ENCODE results near the gene ANAPC2.

The ANAPC2 gene

GRCh38 chr9:137201205-137201868 is 13.0 kb upstream of the ANAPC2 start:
- H3K9me3 ChIP-seq (replicated peaks; ENCODE audit: insufficient read depth, low read length): no peaks in the 10 kb centered on the region
- no peaks in the 10 kb centered on the region for H3K36me3 ChIP-seq (replicated peaks; ENCODE audit: insufficient read depth, low read length)
- H3K4me1 ChIP-seq (ENCODE audit: low read length): peaks cover 18% of the 10 kb centered on the region
- no peaks in the 10 kb centered on the region for H3K9me2 ChIP-seq (replicated peaks; ENCODE audit: insufficient read depth, low read length)
- no peak for DNase-seq
- peaks cover 14% of the 10 kb centered on the region; the same call in 1 of the 2 replicates for H3F3A ChIP-seq (ENCODE audit: insufficient read depth, low read length)
- peak overlapping the region; percentile 50; the same call in 1 of the 2 replicates for H3K27ac ChIP-seq (ENCODE audit: low read length)
- no peaks in the 10 kb centered on the region for H4K20me1 ChIP-seq (ENCODE audit: insufficient read depth, low read length)
- no peak for TF ChIP-seq EZH2 (optimal IDR thresholded peaks at IDR 0.05; ENCODE audit: low read depth, low read length)
- TF ChIP-seq EZH2phosphoT487 (IDR thresholded peaks at IDR 0.05; ENCODE audit: low read length): no peak
- TF ChIP-seq, protein P1, sequence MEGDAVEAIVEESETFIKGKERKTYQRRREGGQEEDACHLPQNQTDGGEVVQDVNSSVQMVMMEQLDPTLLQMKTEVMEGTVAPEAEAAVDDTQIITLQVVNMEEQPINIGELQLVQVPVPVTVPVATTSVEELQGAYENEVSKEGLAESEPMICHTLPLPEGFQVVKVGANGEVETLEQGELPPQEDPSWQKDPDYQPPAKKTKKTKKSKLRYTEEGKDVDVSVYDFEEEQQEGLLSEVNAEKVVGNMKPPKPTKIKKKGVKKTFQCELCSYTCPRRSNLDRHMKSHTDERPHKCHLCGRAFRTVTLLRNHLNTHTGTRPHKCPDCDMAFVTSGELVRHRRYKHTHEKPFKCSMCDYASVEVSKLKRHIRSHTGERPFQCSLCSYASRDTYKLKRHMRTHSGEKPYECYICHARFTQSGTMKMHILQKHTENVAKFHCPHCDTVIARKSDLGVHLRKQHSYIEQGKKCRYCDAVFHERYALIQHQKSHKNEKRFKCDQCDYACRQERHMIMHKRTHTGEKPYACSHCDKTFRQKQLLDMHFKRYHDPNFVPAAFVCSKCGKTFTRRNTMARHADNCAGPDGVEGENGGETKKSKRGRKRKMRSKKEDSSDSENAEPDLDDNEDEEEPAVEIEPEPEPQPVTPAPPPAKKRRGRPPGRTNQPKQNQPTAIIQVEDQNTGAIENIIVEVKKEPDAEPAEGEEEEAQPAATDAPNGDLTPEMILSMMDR (IDR thresholded peaks at IDR 0.05; ENCODE audit: low read length): no peak
- H3K4me3 ChIP-seq (ENCODE audit: low read length): peak overlapping the region; percentile 92
- H2AFZ ChIP-seq (ENCODE audit: low read length): peak overlapping the region; percentile 79
- peak overlapping the region; percentile 79 for H3K9ac ChIP-seq (ENCODE audit: low read length)
- peak overlapping the region; percentile 97 for H3K4me2 ChIP-seq (ENCODE audit: low read depth, low read length)
- peaks cover 41% of the 10 kb centered on the region for H3K79me2 ChIP-seq (ENCODE audit: low read length)
- H3K27me3 ChIP-seq (replicated peaks; ENCODE audit: insufficient read depth, low read length): no peaks in the 10 kb centered on the region

GRCh38 chr9:137200311-137201204 is 12.2 kb upstream of the ANAPC2 start, which contains the start of gene TPRN:
Gene TPRN, minus strand, starts transcription at chr9:137200741. Its CDS starts 30 bp downstream, at chr9:137200711.
- H4K20me1 ChIP-seq (ENCODE audit: insufficient read depth, low read length): no peaks in the 10 kb centered on the region
- peak; percentile 100 for DNase-seq
- H2AFZ ChIP-seq (ENCODE audit: low read length): peak within 1 kb of the TSS; percentile 79
- H3K4me2 ChIP-seq (ENCODE audit: low read depth, low read length): peak within 1 kb of the TSS; percentile 97
- peaks cover 14% of the 10 kb centered on the region; the same call in 1 of the 2 replicates for H3F3A ChIP-seq (ENCODE audit: insufficient read depth, low read length)
- H3K9me2 ChIP-seq (replicated peaks; ENCODE audit: insufficient read depth, low read length): no peaks in the 10 kb centered on the region
- H3K9me3 ChIP-seq (replicated peaks; ENCODE audit: insufficient read depth, low read length): no peaks in the 10 kb centered on the region
- H3K27me3 ChIP-seq (replicated peaks; ENCODE audit: insufficient read depth, low read length): no peaks in the 10 kb centered on the region
- H3K27ac ChIP-seq (ENCODE audit: low read length): peak within 1 kb of the TSS; percentile 50; the same call in 1 of the 2 replicates
- H3K36me3 ChIP-seq (replicated peaks; ENCODE audit: insufficient read depth, low read length): no peaks in the 10 kb centered on the region
- TF ChIP-seq, protein P1 (IDR thresholded peaks at IDR 0.05; ENCODE audit: low read length): no peak
- TF ChIP-seq EZH2 (optimal IDR thresholded peaks at IDR 0.05; ENCODE audit: low read depth, low read length) (no peak), EZH2phosphoT487 (IDR thresholded peaks at IDR 0.05; ENCODE audit: low read length) (no peak)
- H3K4me3 ChIP-seq (ENCODE audit: low read length): peak within 1 kb of the TSS; percentile 92
- H3K79me2 ChIP-seq (ENCODE audit: low read length): peaks cover 33% of the 10 kb centered on the region
- H3K9ac ChIP-seq (ENCODE audit: low read length): peak within 1 kb of the TSS; percentile 79
- peaks cover 16% of the 10 kb centered on the region for H3K4me1 ChIP-seq (ENCODE audit: low read length)

GRCh38 chr9:137199411-137200121 is 11.2 kb upstream of the ANAPC2 start:
- Histone ChIP-seq H3K9me3 (replicated peaks; ENCODE audit: insufficient read depth, low read length) (no peaks in the 10 kb centered on the region), H3K79me2 (ENCODE audit: low read length) (peaks cover 25% of the 10 kb centered on the region), H3K4me2 (ENCODE audit: low read depth, low read length) (peak overlapping the region; percentile 57), H3K27me3 (replicated peaks; ENCODE audit: insufficient read depth, low read length) (no peaks in the 10 kb centered on the region), H3K4me1 (ENCODE audit: low read length) (peaks cover 13% of the 10 kb centered on the region), H3K9ac (ENCODE audit: low read length) (peak overlapping the region; percentile 28; the same call in 1 of the 2 replicates), H3F3A (ENCODE audit: insufficient read depth, low read length) (peaks cover 10% of the 10 kb centered on the region; the same call in 1 of the 2 replicates), H2AFZ (ENCODE audit: low read length) (no peak overlapping the region), H3K9me2 (replicated peaks; ENCODE audit: insufficient read depth, low read length) (no peaks in the 10 kb centered on the region), H3K27ac (ENCODE audit: low read length) (no peak overlapping the region), H3K4me3 (ENCODE audit: low read length) (peak overlapping the region; percentile 37; the same call in 1 of the 2 replicates), H3K36me3 (replicated peaks; ENCODE audit: insufficient read depth, low read length) (no peaks in the 10 kb centered on the region), H4K20me1 (ENCODE audit: insufficient read depth, low read length) (no peaks in the 10 kb centered on the region)
- TF ChIP-seq EZH2phosphoT487 (IDR thresholded peaks at IDR 0.05; ENCODE audit: low read length) (no peak), EZH2 (optimal IDR thresholded peaks at IDR 0.05; ENCODE audit: low read depth, low read length) (no peak)
- DNase-seq: no peak

Measured in MM.1S (cell line).